Measurements from ENCODE around the gene LENG9.

- TF ChIP-seq, protein P1, sequence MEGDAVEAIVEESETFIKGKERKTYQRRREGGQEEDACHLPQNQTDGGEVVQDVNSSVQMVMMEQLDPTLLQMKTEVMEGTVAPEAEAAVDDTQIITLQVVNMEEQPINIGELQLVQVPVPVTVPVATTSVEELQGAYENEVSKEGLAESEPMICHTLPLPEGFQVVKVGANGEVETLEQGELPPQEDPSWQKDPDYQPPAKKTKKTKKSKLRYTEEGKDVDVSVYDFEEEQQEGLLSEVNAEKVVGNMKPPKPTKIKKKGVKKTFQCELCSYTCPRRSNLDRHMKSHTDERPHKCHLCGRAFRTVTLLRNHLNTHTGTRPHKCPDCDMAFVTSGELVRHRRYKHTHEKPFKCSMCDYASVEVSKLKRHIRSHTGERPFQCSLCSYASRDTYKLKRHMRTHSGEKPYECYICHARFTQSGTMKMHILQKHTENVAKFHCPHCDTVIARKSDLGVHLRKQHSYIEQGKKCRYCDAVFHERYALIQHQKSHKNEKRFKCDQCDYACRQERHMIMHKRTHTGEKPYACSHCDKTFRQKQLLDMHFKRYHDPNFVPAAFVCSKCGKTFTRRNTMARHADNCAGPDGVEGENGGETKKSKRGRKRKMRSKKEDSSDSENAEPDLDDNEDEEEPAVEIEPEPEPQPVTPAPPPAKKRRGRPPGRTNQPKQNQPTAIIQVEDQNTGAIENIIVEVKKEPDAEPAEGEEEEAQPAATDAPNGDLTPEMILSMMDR (conservative IDR thresholded peaks at IDR 0.05 in 1 of 2, IDR thresholded peaks at IDR 0.05 in 1 of 2; ENCODE audit: extremely low read depth in 1 of 2, insufficient read depth in 1 of 2, low read depth in 1 of 2, low read length in 2 of 2): no peak
- TF ChIP-seq EZH2 (IDR thresholded peaks at IDR 0.05; ENCODE audit: borderline replicate concordance, low read length): no peak
These were observed 29.0 kb upstream of the LENG9 start for GRCh38 chr19:54492568-54492967.

All from mammary epithelial cell (primary cell).